GM18517 (cell line): ENCODE results near the gene RPS19.

ENCODE experiments used
- ATAC-seq: cut with Tn5 transposase; IDR thresholded peaks from one replicate; pipeline ENCODE4 v1.9.1; 2021; ENCODE audit warnings: mild to moderate bottlenecking, moderate library complexity; ENCODE audit not compliant: unreplicated experiment

RPS19 gene

GRCh38 chr19:41877916-41878905 is 18.2 kb downstream of the RPS19 start:
- no peak for ATAC-seq

GRCh38 chr19:41879080-41879479 is 19.0 kb downstream of the RPS19 start:
- no peak for ATAC-seq

- ATAC-seq: no peak
These were observed 19.7 kb downstream of the RPS19 start for GRCh38 chr19:41879670-41880328.

GRCh38 chr19:41880329-41880708 is 20.3 kb downstream of the RPS19 start:
- ATAC-seq: no peak

GRCh38 chr19:41882568-41883462 is 22.8 kb downstream of the RPS19 start, which contains the start of gene ARHGEF1:
ARHGEF1 (plus strand) TSS chr19:41883184; CDS start chr19:41888083, 4,899 bp downstream.
- no peak for ATAC-seq

GRCh38 chr19:41883463-41883820 is 23.4 kb downstream of the RPS19 start:
- ATAC-seq: no peak

GRCh38 chr19:41883821-41884733 is 24.0 kb downstream of the RPS19 start:
- ATAC-seq: peak; percentile 69

GRCh38 chr19:41886761-41887710 is 27.0 kb downstream of the RPS19 start:
- no peak for ATAC-seq

GRCh38 chr19:41887711-41888382 is 27.8 kb downstream of the RPS19 start:
- no peak for ATAC-seq

GRCh38 chr19:41888926-41889325 is 28.9 kb downstream of the RPS19 start:
- ATAC-seq: no peak

GRCh38 chr19:41889896-41890295 is 29.8 kb downstream of the RPS19 start:
- ATAC-seq: no peak

GRCh38 chr19:41890936-41891335 is 30.9 kb downstream of the RPS19 start:
- no peak for ATAC-seq

GRCh38 chr19:41892173-41892902 is 32.3 kb downstream of the RPS19 start:
- ATAC-seq: no peak

- ATAC-seq: no peak
These were observed 33.8 kb downstream of the RPS19 start for GRCh38 chr19:41893899-41894298.

- ATAC-seq: no peak
These were observed 34.3 kb downstream of the RPS19 start for GRCh38 chr19:41894350-41894749.

GRCh38 chr19:41895745-41896580 is 35.9 kb downstream of the RPS19 start:
- no peak for ATAC-seq

GRCh38 chr19:41896581-41896942 is 36.5 kb downstream of the RPS19 start:
- ATAC-seq: no peak
